ENCODE results near the gene COL6A3. TPM values are rescaled to one million over a fixed set of nuclear protein-coding genes. Genes with fewer than 3 reads are reported as not detected.

Gene COL6A3
- 0.07 TPM in 1 of 2 replicates, not detected in the other for total RNA-seq (2014; rRNA removed; shearing (Covaris generic); ENCODE audit: low replicate concordance)

- no peaks in the 10 kb centered on the region for H3K9me2 ChIP-seq (replicated peaks; ENCODE audit: insufficient read depth, low read length)
- H3K4me3 ChIP-seq (ENCODE audit: low read length): no peak within 1 kb of the TSS
- H3K27ac ChIP-seq (ENCODE audit: low read length): no peak within 1 kb of the TSS
- no peaks in the 10 kb centered on the region for H3K36me3 ChIP-seq (ENCODE audit: insufficient read depth, low read length)
- DNase-seq: no peak
- H4K20me1 ChIP-seq (ENCODE audit: insufficient read depth, low read depth, low read length): no peaks in the 10 kb centered on the region
- H3K4me1 ChIP-seq (ENCODE audit: low read length): no peaks in the 10 kb centered on the region
- H3K4me2 ChIP-seq (ENCODE audit: low read depth, low read length, poor library complexity, severe bottlenecking): no peak within 1 kb of the TSS
- no peak within 1 kb of the TSS for H2AFZ ChIP-seq (ENCODE audit: low read length)
- no peaks in the 10 kb centered on the region for H3K9me3 ChIP-seq (ENCODE audit: low read length)
- no peaks in the 10 kb centered on the region for H3K79me2 ChIP-seq (ENCODE audit: low read length)
- no peak within 1 kb of the TSS for H3K9ac ChIP-seq (ENCODE audit: low read length)
- H3K27me3 ChIP-seq (ENCODE audit: low read length): no peaks in the 10 kb centered on the region
Measured at GRCh38 chr2:237413777-237414661, at the start of gene COL6A3. Gene COL6A3 (minus strand): TSS chr2:237414164. CDS start chr2:237396817, 17,347 bp downstream.

- Histone ChIP-seq H3K27me3 (ENCODE audit: low read length) (no peaks in the 10 kb centered on the region), H3K79me2 (ENCODE audit: low read length) (no peaks in the 10 kb centered on the region), H3K27ac (ENCODE audit: low read length) (no peak overlapping the region), H3K9me3 (ENCODE audit: low read length) (no peaks in the 10 kb centered on the region), H3K9ac (ENCODE audit: low read length) (no peak overlapping the region), H3K9me2 (replicated peaks; ENCODE audit: insufficient read depth, low read length) (no peaks in the 10 kb centered on the region), H2AFZ (ENCODE audit: low read length) (no peak overlapping the region), H3K4me2 (ENCODE audit: low read depth, low read length, poor library complexity, severe bottlenecking) (no peak overlapping the region), H3K4me1 (ENCODE audit: low read length) (no peaks in the 10 kb centered on the region), H3K36me3 (ENCODE audit: insufficient read depth, low read length) (no peaks in the 10 kb centered on the region), H4K20me1 (ENCODE audit: insufficient read depth, low read depth, low read length) (no peaks in the 10 kb centered on the region), H3K4me3 (ENCODE audit: low read length) (no peak overlapping the region)
- no peak for DNase-seq
Measured at GRCh38 chr2:237459741-237460174, 45.8 kb upstream of the COL6A3 start.

- Histone ChIP-seq H3K27ac (ENCODE audit: low read length) (no peak overlapping the region), H2AFZ (ENCODE audit: low read length) (no peak overlapping the region), H3K9me2 (replicated peaks; ENCODE audit: insufficient read depth, low read length) (no peaks in the 10 kb centered on the region), H3K79me2 (ENCODE audit: low read length) (no peaks in the 10 kb centered on the region), H3K4me2 (ENCODE audit: low read depth, low read length, poor library complexity, severe bottlenecking) (no peak overlapping the region), H4K20me1 (ENCODE audit: insufficient read depth, low read depth, low read length) (no peaks in the 10 kb centered on the region), H3K27me3 (ENCODE audit: low read length) (no peaks in the 10 kb centered on the region), H3K9me3 (ENCODE audit: low read length) (no peaks in the 10 kb centered on the region), H3K4me1 (ENCODE audit: low read length) (no peaks in the 10 kb centered on the region), H3K36me3 (ENCODE audit: insufficient read depth, low read length) (no peaks in the 10 kb centered on the region), H3K4me3 (ENCODE audit: low read length) (no peak overlapping the region), H3K9ac (ENCODE audit: low read length) (no peak overlapping the region)
- no peak for DNase-seq
Measured at GRCh38 chr2:237459226-237459625, 45.3 kb upstream of the COL6A3 start.

DNA sequence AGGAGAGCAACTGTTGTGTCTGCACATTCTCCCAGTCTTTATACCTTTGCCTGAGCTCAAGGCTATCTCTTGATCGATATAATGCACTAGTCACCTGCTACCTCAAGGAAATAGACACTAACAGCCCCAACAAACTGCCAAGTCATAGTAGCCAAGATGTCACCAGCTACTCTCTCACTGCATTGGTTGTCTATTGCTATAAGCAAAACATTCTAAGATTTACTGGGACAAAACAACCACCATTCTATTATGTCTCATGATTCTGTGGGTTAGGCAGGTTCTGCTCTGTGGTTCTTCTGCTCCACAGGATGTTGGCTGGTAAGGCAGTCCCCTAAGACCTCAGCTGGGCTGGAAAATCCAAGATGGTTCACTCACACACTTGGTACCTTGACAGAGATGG is 44.6 kb upstream of the COL6A3 start:
- Histone ChIP-seq H2AFZ (ENCODE audit: low read length) (no peak overlapping the region), H3K4me2 (ENCODE audit: low read depth, low read length, poor library complexity, severe bottlenecking) (no peak overlapping the region), H3K9me3 (ENCODE audit: low read length) (no peaks in the 10 kb centered on the region), H3K36me3 (ENCODE audit: insufficient read depth, low read length) (no peaks in the 10 kb centered on the region), H3K4me3 (ENCODE audit: low read length) (no peak overlapping the region), H3K79me2 (ENCODE audit: low read length) (no peaks in the 10 kb centered on the region), H3K9ac (ENCODE audit: low read length) (no peak overlapping the region), H3K27ac (ENCODE audit: low read length) (no peak overlapping the region), H4K20me1 (ENCODE audit: insufficient read depth, low read depth, low read length) (no peaks in the 10 kb centered on the region), H3K4me1 (ENCODE audit: low read length) (no peaks in the 10 kb centered on the region), H3K27me3 (ENCODE audit: low read length) (no peaks in the 10 kb centered on the region), H3K9me2 (replicated peaks; ENCODE audit: insufficient read depth, low read length) (no peaks in the 10 kb centered on the region)
- no peak for DNase-seq

- Histone ChIP-seq H3K4me1 (ENCODE audit: low read length) (no peaks in the 10 kb centered on the region), H4K20me1 (ENCODE audit: insufficient read depth, low read depth, low read length) (no peaks in the 10 kb centered on the region), H3K9me3 (ENCODE audit: low read length) (no peaks in the 10 kb centered on the region), H3K27ac (ENCODE audit: low read length) (no peak overlapping the region), H2AFZ (ENCODE audit: low read length) (no peak overlapping the region), H3K4me2 (ENCODE audit: low read depth, low read length, poor library complexity, severe bottlenecking) (no peak overlapping the region), H3K9me2 (replicated peaks; ENCODE audit: insufficient read depth, low read length) (no peaks in the 10 kb centered on the region), H3K9ac (ENCODE audit: low read length) (no peak overlapping the region), H3K27me3 (ENCODE audit: low read length) (no peaks in the 10 kb centered on the region), H3K4me3 (ENCODE audit: low read length) (no peak overlapping the region), H3K36me3 (ENCODE audit: insufficient read depth, low read length) (no peaks in the 10 kb centered on the region), H3K79me2 (ENCODE audit: low read length) (no peaks in the 10 kb centered on the region)
- DNase-seq: no peak
Measured at GRCh38 chr2:237457388-237457941, 43.5 kb upstream of the COL6A3 start.

- no peaks in the 10 kb centered on the region for H3K9me2 ChIP-seq (replicated peaks; ENCODE audit: insufficient read depth, low read length)
- DNase-seq: no peak
- no peak overlapping the region for H3K27ac ChIP-seq (ENCODE audit: low read length)
- no peak overlapping the region for H3K9ac ChIP-seq (ENCODE audit: low read length)
- no peaks in the 10 kb centered on the region for H4K20me1 ChIP-seq (ENCODE audit: insufficient read depth, low read depth, low read length)
- H3K79me2 ChIP-seq (ENCODE audit: low read length): no peaks in the 10 kb centered on the region
- H2AFZ ChIP-seq (ENCODE audit: low read length): no peak overlapping the region
- no peak overlapping the region for H3K4me3 ChIP-seq (ENCODE audit: low read length)
- H3K4me1 ChIP-seq (ENCODE audit: low read length): no peaks in the 10 kb centered on the region
- H3K4me2 ChIP-seq (ENCODE audit: low read depth, low read length, poor library complexity, severe bottlenecking): no peak overlapping the region
- H3K9me3 ChIP-seq (ENCODE audit: low read length): no peaks in the 10 kb centered on the region
- no peaks in the 10 kb centered on the region for H3K36me3 ChIP-seq (ENCODE audit: insufficient read depth, low read length)
- no peaks in the 10 kb centered on the region for H3K27me3 ChIP-seq (ENCODE audit: low read length)
Measured at GRCh38 chr2:237456200-237456843, 42.4 kb upstream of the COL6A3 start.

- Histone ChIP-seq H3K79me2 (ENCODE audit: low read length) (no peaks in the 10 kb centered on the region), H2AFZ (ENCODE audit: low read length) (no peak overlapping the region), H3K9ac (ENCODE audit: low read length) (no peak overlapping the region), H3K9me3 (ENCODE audit: low read length) (no peaks in the 10 kb centered on the region), H3K4me1 (ENCODE audit: low read length) (no peaks in the 10 kb centered on the region), H3K9me2 (replicated peaks; ENCODE audit: insufficient read depth, low read length) (no peaks in the 10 kb centered on the region), H4K20me1 (ENCODE audit: insufficient read depth, low read depth, low read length) (no peaks in the 10 kb centered on the region), H3K4me2 (ENCODE audit: low read depth, low read length, poor library complexity, severe bottlenecking) (no peak overlapping the region), H3K4me3 (ENCODE audit: low read length) (no peak overlapping the region), H3K27ac (ENCODE audit: low read length) (no peak overlapping the region), H3K36me3 (ENCODE audit: insufficient read depth, low read length) (no peaks in the 10 kb centered on the region), H3K27me3 (ENCODE audit: low read length) (no peaks in the 10 kb centered on the region)
- no peak for DNase-seq
Measured at GRCh38 chr2:237455764-237456163, 41.8 kb upstream of the COL6A3 start.

DNA sequence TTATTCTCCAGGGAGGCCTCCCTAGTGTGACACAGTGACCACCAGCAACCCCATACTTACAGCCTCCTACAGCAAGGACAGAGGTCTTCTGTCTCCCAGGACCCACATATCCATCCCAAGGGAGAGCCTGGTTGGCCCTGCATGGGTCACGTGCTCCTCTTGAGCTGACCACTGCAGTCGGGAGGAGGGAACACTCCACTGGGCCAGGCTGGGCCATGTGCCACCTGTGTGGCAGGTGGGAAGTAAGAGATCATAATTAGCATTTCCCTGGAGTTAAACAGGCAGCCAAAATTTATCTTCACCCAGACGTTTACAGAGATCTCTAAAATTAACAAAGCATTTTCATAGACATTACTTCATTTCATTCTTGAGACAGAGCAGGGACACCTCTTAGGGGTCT is 39.7 kb upstream of the COL6A3 start:
- Histone ChIP-seq H2AFZ (ENCODE audit: low read length) (no peak overlapping the region), H3K79me2 (ENCODE audit: low read length) (no peaks in the 10 kb centered on the region), H3K9me3 (ENCODE audit: low read length) (no peaks in the 10 kb centered on the region), H3K36me3 (ENCODE audit: insufficient read depth, low read length) (no peaks in the 10 kb centered on the region), H3K27ac (ENCODE audit: low read length) (no peak overlapping the region), H3K4me1 (ENCODE audit: low read length) (no peaks in the 10 kb centered on the region), H4K20me1 (ENCODE audit: insufficient read depth, low read depth, low read length) (no peaks in the 10 kb centered on the region), H3K4me2 (ENCODE audit: low read depth, low read length, poor library complexity, severe bottlenecking) (no peak overlapping the region), H3K9me2 (replicated peaks; ENCODE audit: insufficient read depth, low read length) (no peaks in the 10 kb centered on the region), H3K9ac (ENCODE audit: low read length) (no peak overlapping the region), H3K27me3 (ENCODE audit: low read length) (no peaks in the 10 kb centered on the region), H3K4me3 (ENCODE audit: low read length) (no peak overlapping the region)
- no peak for DNase-seq

Measured in Karpas-422 (cell line).